Femur (tissue), 1 donor: Measurements from ENCODE around the gene BTBD1.
"Not testable (repeated sequence)": the region's sequence is repeated elsewhere in the genome, so short reads cannot be mapped to it uniquely, and the experiment has no call there.

Experiments used
- DNase-seq: peaks from one replicate; pipeline ENCODE4 v3.0.0-alpha.2; 2017

The BTBD1 gene

GRCh38 chr15:83092309-83092976, 25.4 kb upstream of the BTBD1 start:
- no peak for DNase-seq

GRCh38 chr15:83091965-83092308, 24.9 kb upstream of the BTBD1 start:
- not testable (repeated sequence) for DNase-seq

GRCh38 chr15:83090465-83090864, 23.4 kb upstream of the BTBD1 start:
- DNase-seq, result no peak

DNA sequence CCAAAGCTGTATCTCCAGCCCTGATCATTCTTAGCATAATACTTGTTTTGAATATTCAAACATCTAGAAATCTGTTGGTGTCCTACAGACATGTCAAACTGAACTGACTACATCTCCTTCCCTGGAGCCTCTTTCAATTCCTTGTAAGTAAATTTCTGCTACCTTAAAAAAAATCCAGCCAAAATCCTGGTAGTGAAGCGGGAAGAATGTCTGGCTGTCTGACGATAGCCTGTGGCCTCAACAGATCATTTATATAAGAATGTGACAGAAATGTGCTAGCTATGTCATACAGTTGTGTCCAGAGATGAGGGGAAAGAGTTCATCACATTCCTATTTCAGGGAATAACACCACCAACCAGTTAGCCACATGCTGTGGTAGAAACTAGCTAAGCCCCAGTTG, 21.8 kb upstream of the BTBD1 start:
- DNase-seq, result no peak

DNA sequence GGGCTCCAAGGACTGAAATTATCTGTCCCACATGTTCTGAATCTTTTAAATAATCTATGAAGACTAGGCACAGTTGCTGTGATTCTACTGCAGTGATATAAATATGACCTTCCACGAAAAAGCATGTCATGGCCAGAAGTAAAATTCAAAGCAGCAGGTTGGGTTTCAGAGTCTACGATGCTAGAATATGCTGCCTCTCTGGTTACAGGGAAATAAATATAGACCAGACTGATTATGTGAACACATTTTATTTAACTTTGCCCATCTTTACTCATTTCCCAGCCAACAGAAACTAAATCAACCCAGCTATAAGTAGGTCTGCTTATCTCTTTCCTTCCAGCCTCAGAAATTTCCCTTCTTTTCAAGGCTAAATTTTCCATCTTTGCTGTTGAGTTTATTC, 20.5 kb upstream of the BTBD1 start:
- no peak for DNase-seq

GRCh38 chr15:83085864-83086552, 19.0 kb upstream of the BTBD1 start:
- not testable (repeated sequence) for DNase-seq

DNA sequence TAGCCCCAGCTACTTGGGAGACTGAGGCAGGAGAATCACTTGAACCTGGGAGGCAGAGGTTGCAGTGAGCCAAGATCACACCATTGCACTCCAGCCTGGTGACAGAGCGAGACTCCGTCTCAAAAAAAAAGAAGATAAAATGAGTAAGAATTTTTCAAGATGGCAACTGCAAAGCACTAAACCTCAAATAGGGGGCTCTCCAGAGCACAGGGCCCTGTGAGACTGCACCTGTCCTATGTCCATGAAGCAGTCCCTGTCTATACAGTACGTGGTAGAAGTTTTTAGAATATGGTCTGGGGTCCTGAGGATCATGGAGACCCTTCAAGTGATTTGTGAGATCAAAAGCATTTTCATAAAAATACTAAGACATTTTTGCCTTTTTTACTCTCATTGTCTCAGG, 18.4 kb upstream of the BTBD1 start:
- DNase-seq, result not testable (repeated sequence)

DNA sequence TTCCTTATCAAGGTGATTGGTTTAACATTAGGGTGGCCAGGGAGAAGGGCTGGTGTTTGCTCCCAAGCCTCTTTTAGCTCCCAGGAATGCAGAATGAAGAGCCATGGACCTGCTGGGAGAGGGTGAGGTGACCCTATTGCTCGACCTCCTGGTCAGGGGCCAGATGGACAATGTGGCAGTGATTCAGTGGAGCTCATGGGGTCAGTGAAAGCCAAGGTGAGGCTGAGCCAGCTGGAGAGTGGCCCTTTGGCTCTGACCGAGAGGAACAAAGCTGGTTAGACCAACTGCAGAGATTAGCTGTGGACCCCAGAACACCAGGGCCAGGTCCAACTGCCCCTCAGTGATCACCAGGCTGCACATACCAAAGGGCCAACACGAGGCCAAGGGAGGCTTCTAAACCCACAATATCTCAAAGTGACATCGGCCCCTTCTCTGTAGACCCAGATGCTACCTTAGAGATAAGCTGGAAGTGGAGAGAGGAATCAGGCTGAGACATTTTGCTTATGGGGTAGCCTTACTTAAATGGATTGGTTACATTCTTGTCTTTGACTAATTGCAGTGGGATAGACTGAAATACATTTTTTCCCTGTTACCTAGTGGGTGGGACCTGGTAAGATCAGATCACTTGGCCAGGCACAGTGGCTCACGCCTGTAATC, 15.8 kb upstream of the BTBD1 start:
- DNase-seq, result no peak

- no peak for DNase-seq
Measured at GRCh38 chr15:83081256-83082014, 14.4 kb upstream of the BTBD1 start.

DNA sequence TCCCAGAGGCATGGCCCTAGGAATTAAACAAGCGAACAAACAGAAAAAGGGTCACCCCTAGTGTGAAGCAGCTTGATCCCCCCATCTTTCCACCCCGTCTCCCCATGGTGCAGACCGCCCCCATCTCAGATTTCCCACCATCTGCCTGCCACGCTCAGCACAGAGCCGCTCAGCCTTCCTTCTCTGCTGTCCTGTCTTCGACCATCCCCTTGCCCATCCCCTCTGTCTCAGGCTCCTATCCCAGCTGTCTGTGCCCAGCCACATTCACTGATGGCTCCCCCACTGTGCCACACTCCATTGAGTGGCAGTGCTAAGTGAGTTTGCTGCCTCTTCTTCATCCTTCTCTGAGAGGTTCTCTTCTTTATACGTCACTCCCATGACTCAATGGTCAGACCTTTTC, 11.7 kb upstream of the BTBD1 start:
- DNase-seq, result no peak

- DNase-seq, result no peak
Measured at GRCh38 chr15:83077491-83078230, 10.6 kb upstream of the BTBD1 start.

GRCh38 chr15:83069211-83069642, 2.2 kb upstream of the BTBD1 start:
- DNase-seq, result not testable (repeated sequence)

GRCh38 chr15:83068054-83068453, 1.0 kb upstream of the BTBD1 start:
- DNase-seq, result no peak

DNA sequence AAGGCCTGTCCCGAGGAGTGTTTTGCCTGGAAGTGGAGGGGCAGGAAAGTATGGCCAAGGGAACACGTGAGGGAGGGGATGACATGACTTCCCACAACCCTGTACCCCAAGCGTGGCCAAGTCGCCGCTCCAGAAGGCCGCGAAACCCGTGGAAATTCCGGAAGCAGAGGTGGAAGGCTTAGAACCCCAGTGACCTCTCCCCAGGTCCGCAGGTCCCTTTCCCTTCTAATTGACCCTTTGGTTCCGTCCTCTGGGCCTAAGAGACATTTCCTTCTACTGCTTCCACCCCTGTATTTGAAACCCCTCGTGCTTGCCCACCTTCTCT, 548 bp upstream of the BTBD1 start:
- no peak for DNase-seq

DNA sequence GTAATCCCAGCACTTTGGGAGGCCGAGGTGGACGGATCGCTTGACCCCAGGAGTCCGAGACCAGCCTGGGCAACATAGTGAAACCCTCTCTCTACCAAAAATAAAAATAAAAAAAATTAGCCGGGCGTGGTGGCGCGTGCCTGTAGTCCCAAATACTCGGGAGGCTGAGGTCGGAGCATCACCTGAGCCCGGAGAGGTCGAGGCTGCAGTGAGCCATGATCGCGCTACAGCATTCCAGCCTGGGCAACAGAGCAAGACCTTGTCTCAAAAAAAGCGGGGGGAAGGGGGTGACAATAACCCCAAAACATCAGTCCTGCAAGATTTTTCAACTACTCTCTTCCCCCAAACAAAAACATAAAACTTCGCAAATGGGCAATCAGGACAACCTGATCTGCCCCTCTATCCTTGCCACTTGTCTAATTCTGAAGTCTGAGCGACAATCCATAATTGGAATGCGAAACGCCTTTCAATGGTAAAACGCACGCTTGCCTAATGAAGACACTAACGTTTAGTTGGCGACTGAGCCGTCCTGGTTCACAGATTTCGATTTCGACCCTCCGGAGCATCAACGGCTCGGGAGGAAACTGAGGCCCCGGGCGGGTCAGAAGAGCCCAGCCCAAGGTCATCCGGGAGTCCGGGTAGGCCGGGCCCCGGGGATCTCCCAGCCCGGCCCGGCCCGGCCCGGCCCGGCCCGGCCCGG, 868 bp downstream of the BTBD1 start:
- DNase-seq, result no peak

DNA sequence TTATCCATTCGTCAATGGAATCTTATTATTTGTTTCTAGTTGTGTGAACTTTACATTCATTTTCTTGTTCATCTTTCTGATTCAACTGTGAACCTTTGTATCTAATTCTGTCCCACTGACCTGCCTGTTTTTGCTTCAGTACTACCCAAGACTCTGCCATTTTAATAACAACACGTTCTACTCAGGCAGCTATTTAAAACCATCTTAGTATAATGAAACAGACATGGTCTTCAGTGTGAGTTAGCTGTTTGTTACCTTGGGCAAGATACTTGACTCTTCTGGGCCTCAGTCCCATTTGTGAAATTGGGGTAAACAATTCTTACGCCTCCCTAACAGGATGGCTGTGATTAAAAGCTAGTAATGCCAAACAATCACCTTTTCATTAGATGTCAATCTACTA, 1.6 kb downstream of the BTBD1 start:
- DNase-seq, result no peak

DNA sequence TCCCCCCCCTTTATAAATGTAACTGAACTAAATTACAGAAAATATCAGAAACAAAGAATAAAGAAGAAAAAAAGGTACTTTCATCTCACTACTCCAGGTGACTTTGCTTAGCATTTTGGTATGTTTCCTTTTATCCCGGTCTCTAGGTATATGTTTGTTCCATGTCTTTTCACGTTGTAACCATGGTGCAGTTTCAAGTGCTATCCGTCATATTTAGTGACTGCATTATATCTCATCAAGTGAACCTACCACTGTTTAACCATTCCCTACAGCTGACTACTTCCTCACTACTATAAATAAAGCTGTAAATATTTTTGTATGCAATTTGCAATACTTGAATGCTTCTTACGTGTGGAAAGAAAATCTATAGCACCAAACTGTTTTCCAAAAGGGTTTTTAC, 2.2 kb downstream of the BTBD1 start:
- DNase-seq, result no peak

- no peak for DNase-seq
Measured at GRCh38 chr15:83063551-83063950, 3.5 kb downstream of the BTBD1 start.

GRCh38 chr15:83062768-83063180, 4.3 kb downstream of the BTBD1 start:
- DNase-seq, result no peak

DNA sequence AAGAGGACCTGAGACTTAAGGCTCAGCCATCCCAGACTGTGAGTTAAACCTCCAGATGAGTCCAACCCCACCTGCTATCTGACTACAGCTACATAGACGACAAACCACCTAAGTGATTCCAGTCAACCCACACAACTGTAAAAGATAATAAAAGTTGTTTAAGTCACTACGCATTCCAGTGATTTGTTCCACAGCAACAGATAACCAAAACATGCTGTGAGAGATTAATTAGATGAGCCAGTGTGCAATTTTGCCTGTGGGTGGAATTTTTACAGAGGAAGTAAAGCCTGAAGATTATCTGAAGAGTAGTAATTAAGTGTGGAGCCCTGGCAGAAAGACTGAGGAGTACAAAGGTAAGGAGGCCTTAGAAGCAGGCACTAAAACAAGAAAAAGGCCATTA, 5.4 kb downstream of the BTBD1 start:
- no peak for DNase-seq

DNA sequence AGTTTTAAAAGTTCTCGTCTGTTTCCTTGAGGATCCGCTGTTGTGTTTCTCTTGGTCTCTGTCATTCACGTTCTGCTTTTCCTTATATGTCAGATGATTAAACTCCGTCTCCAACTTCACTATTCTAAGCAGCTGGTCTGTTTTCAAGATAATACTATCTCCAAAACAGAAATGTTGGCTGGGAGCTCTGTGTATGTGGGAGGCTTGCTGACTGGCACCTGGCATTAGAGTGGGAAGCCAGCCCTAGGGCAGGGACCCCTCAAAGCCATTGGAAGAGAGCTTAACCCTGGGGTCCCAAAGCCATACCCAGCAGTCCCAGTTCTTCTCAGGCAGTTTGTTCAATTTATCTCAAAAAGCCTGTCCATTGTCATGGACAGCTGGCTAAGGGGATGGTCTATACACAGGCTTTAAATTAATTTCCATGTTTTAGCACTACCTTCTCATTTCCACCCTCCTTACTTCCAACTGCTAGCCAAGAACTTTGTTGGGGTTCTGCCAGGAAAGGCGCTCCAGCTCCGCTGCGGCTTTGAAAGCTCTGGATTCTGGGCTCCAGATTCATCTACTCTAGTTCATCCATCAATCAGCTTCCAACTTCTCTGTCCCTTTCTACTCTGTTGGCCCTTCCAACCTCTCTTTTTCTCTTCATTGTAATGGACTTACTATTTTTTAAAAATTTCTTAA, 9.2 kb downstream of the BTBD1 start:
- DNase-seq, result no peak

- no peak for DNase-seq
Measured at GRCh38 chr15:83057002-83057401, 10.1 kb downstream of the BTBD1 start.
